H9 (cell line): ENCODE measurements around the gene ST6GALNAC3. TPM values are rescaled to one million over a fixed set of nuclear protein-coding genes. Genes with fewer than 3 reads are reported as not detected.
A peak's percentile ranks its signal among the peaks of the same experiment; 100 is the strongest.

Experiments
- DNase-seq: peaks from one replicate; pipeline ENCODE4 v3.0.0-alpha.2; 2017
- H2AFZ ChIP-seq: one replicate; pipeline ENCODE4 v1.6.1; 2013; ENCODE audit warnings: mild to moderate bottlenecking, low read length, control low read depth, moderate library complexity
- H2AK5ac ChIP-seq: 2 replicates; pipeline ENCODE4 v1.6.1; 2013; ENCODE audit warnings: low read length, control low read depth, mixed read lengths; ENCODE audit not compliant: insufficient read length
- H2BK120ac ChIP-seq: one replicate; pipeline ENCODE4 v1.6.1; 2013; ENCODE audit warnings: low read depth, mild to moderate bottlenecking, low read length, control low read depth, inconsistent platforms; ENCODE audit not compliant: poor library complexity, severe bottlenecking
- H2BK12ac ChIP-seq: 2 replicates; pipeline ENCODE4 v1.6.1; 2013; ENCODE audit warnings: low read length, control low read depth, mixed read lengths, low read depth; ENCODE audit not compliant: insufficient read length
- H2BK15ac ChIP-seq: 2 replicates; pipeline ENCODE4 v1.6.1; 2013; ENCODE audit warnings: low read depth, low read length, control low read depth
- H2BK20ac ChIP-seq: one replicate; pipeline ENCODE4 v1.6.1; 2013; ENCODE audit warnings: low read depth, mild to moderate bottlenecking, low read length, control low read depth, inconsistent platforms; ENCODE audit not compliant: poor library complexity, severe bottlenecking
- H2BK5ac ChIP-seq: 2 replicates; pipeline ENCODE4 v1.6.1; 2013; ENCODE audit warnings: low read length, control low read depth, mixed read lengths; ENCODE audit not compliant: insufficient read length
- H3K14ac ChIP-seq: 2 replicates; pipeline ENCODE4 v1.6.1; 2013; ENCODE audit warnings: low read length, control low read depth; ENCODE audit not compliant: insufficient read depth
- H3K18ac ChIP-seq: 2 replicates; pipeline ENCODE4 v1.6.1; 2013; ENCODE audit warnings: low read depth, mild to moderate bottlenecking, mixed read lengths, low read length, control low read depth; ENCODE audit not compliant: insufficient read length
- H3K23ac ChIP-seq: 2 replicates; pipeline ENCODE4 v1.6.1; 2013; ENCODE audit warnings: low read length, control low read depth, mixed read lengths, low read depth; ENCODE audit not compliant: insufficient read length
- H3K23me2 ChIP-seq: 2 replicates; pipeline ENCODE4 v1.6.1; 2013; ENCODE audit warnings: low read depth, mild to moderate bottlenecking, mixed read lengths, low read length, control low read depth; ENCODE audit not compliant: insufficient read length, poor library complexity, severe bottlenecking
- H3K27ac ChIP-seq: 2 replicates; pipeline ENCODE4 v1.5.1; 2013; ENCODE audit warnings: low read length, control low read depth, mixed read lengths, low read depth; ENCODE audit not compliant: insufficient read length
- H3K27me3 ChIP-seq: 2 replicates; pipeline ENCODE4 v1.6.1; 2013; ENCODE audit warnings: low read length, control low read depth, inconsistent platforms; ENCODE audit not compliant: insufficient read depth
- H3K4ac ChIP-seq: 2 replicates; pipeline ENCODE4 v1.6.1; 2013; ENCODE audit warnings: low read depth, mild to moderate bottlenecking, control low read depth, inconsistent platforms, low read length, moderate library complexity
- H3K4me1 ChIP-seq: 2 replicates; pipeline ENCODE4 v1.6.1; 2013; ENCODE audit warnings: low read length, control low read depth, inconsistent platforms; ENCODE audit not compliant: insufficient read depth
- H3K4me2 ChIP-seq: 2 replicates; pipeline ENCODE4 v1.6.1; 2013; ENCODE audit warnings: low read length, control low read depth, mixed read lengths; ENCODE audit not compliant: insufficient read length, insufficient read depth
- H3K56ac ChIP-seq: 2 replicates; pipeline ENCODE4 v1.6.1; 2013; ENCODE audit warnings: low read depth, mild to moderate bottlenecking, mixed read lengths, low read length, control low read depth; ENCODE audit not compliant: insufficient read length
- H3K79me1 ChIP-seq: 2 replicates; pipeline ENCODE4 v1.6.1; 2013; ENCODE audit warnings: low read depth, mild to moderate bottlenecking, moderate library complexity, low read length, control low read depth, inconsistent platforms; ENCODE audit not compliant: insufficient read depth, poor library complexity, severe bottlenecking
- H3K79me2 ChIP-seq: 2 replicates; pipeline ENCODE4 v1.6.1; 2013; ENCODE audit warnings: low read length, control low read depth, inconsistent platforms; ENCODE audit not compliant: insufficient read depth
- H3K9ac ChIP-seq: 2 replicates; pipeline ENCODE4 v1.6.1; 2013; ENCODE audit warnings: low read length, control low read depth, mixed read lengths; ENCODE audit not compliant: insufficient read length; ENCODE audit errors: extremely low read depth
- H3K9me3 ChIP-seq: one replicate; pipeline ENCODE4 v1.6.1; 2013; ENCODE audit warnings: low read depth, low read length, inconsistent platforms; ENCODE audit not compliant: control insufficient read depth
- H3T11ph ChIP-seq: one replicate; pipeline ENCODE4 v1.6.1; 2013; ENCODE audit warnings: mild to moderate bottlenecking, low read length, control low read depth, inconsistent platforms
- H4K20me1 ChIP-seq: one replicate; pipeline ENCODE4 v1.6.1; 2013; ENCODE audit not compliant: control insufficient read depth, insufficient read length, insufficient read depth
- H4K5ac ChIP-seq: 2 replicates; pipeline ENCODE4 v1.6.1; 2013; ENCODE audit warnings: low read depth, mild to moderate bottlenecking, mixed read lengths, low read length, control low read depth; ENCODE audit not compliant: insufficient read length
- H4K8ac ChIP-seq: replicated peaks from 2 replicates; pipeline ENCODE4 v1.6.1; 2013; ENCODE audit warnings: low read length, control low read depth, mixed read lengths, low read depth; ENCODE audit not compliant: insufficient read length
- H4K91ac ChIP-seq: 2 replicates; pipeline ENCODE4 v1.6.1; 2013; ENCODE audit warnings: low read depth, mild to moderate bottlenecking, moderate library complexity, mixed read lengths, low read length, control low read depth; ENCODE audit not compliant: insufficient read length
- H3K27ac Mint-ChIP-seq, 3 experiments: 2 replicates in 2 of 3; 3 replicates in 1 of 3; pipeline ENCODE4 v1.8.0; 2020 to 2021; ENCODE audit warnings: mixed read lengths in 3 of 3, mild to moderate bottlenecking in 1 of 3, moderate library complexity in 1 of 3
- H3K27me3 Mint-ChIP-seq: 2 replicates; pipeline ENCODE4 v1.8.0; 2021; ENCODE audit warnings: low read depth, mild to moderate bottlenecking, moderate library complexity, mixed read lengths
- H3K36me3 Mint-ChIP-seq, 3 experiments: 2 replicates in 2 of 3; 3 replicates in 1 of 3; pipeline ENCODE4 v1.8.0; 2020 to 2021; ENCODE audit warnings: low read depth in 3 of 3, mixed read lengths in 3 of 3; ENCODE audit not compliant: insufficient read depth in 1 of 3
- H3K4me1 Mint-ChIP-seq, 2 experiments: 2 replicates each; pipeline ENCODE4 v1.8.0; 2020; ENCODE audit warnings: mixed read lengths in 2 of 2
- H3K4me3 Mint-ChIP-seq, 2 experiments: 2 replicates in 1 of 2; 3 replicates in 1 of 2; pipeline ENCODE4 v1.8.0; 2020 to 2021; ENCODE audit warnings: mild to moderate bottlenecking in 2 of 2, mixed read lengths in 2 of 2, moderate library complexity in 1 of 2
- H3K9me3 Mint-ChIP-seq, 2 experiments: 2 replicates in 1 of 2; 3 replicates in 1 of 2; pipeline ENCODE4 v1.8.0; 2020; ENCODE audit warnings: mild to moderate bottlenecking in 2 of 2, mixed read lengths in 2 of 2, moderate library complexity in 1 of 2
- WGBS: extraction: QIAGEN DNeasy Blood & Tissue Kit; methylation state at CpG from one replicate; pipeline ENCODE4 v1.1.7; 2013; ENCODE audit warnings: missing lambda C conversion rate, low lambda C conversion rate, mixed read lengths; ENCODE audit not compliant: insufficient read length; ENCODE audit errors: extremely low coverage; 5-methylcytosine and 5-hydroxymethylcytosine counted together
- total RNA-seq: library from RNA; stranded (reverse); gene quantifications from 2 replicates; pipeline ENCODE4 v1.2.1, GENCODE V29; 2021
- TF ChIP-seq, protein P1 (sequence below): fragments of 200-600 bp; sonication (generic); conservative IDR thresholded peaks from 3 replicates; pipeline ENCODE4 v1.8.0; 2021; ENCODE audit warnings: antibody characterized with exemption, mild to moderate bottlenecking

The ST6GALNAC3 gene
- total RNA-seq, 1 experiment from 2014 or later, result 11.2 TPM

DNA sequence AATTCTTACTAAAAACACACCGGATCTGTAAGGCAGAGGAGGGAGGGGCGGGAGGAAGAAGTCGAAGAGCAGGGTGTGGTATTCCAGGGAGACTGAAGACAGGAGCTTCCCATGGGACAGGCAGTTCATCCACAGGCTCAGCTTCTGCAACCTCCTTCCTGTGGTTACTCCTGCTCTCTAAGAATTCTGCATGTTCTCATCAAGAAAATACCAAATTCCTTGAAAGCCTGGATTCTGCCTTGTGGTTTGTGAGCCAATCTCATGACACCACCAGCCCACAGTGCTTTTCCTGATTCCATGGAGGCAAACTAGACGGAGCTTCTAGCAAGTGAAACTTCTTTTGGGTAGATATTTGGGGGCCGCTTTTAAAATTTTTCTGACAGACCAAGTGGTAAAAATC lies 1.1 kb upstream of the ST6GALNAC3 start:
- no CpG with 5 or more reads among the region's 5 CpGs for WGBS
- Histone ChIP-seq H4K91ac (no peak overlapping the region), H3K23ac (no peak overlapping the region), H3K14ac (no peak overlapping the region), H2BK120ac (no peak overlapping the region), H3K9ac (no peak overlapping the region), H3K56ac (no peak overlapping the region), H2AFZ (no peak overlapping the region), H3K4ac (no peak overlapping the region), H3K23me2 (peaks cover 7% of the 10 kb centered on the region), H3K9me3 (no peaks in the 10 kb centered on the region), H3K4me2 (no peak overlapping the region), H4K20me1 (no peaks in the 10 kb centered on the region), H2BK15ac (no peak overlapping the region), H4K5ac (no peak overlapping the region), H3K18ac (no peak overlapping the region), H2BK5ac (no peak overlapping the region), H3K27me3 (no peaks in the 10 kb centered on the region), H3K4me1 (0 out of 2 replicates have a peak, but pooled peaks cover 3% of the 10 kb centered on the region), H2BK12ac (no peak overlapping the region), H4K8ac (no peak overlapping the region), H3K79me1 (peaks cover 3% of the 10 kb centered on the region), H3K27ac (no peak overlapping the region), H2AK5ac (no peak overlapping the region), H3T11ph (no peak overlapping the region), H3K79me2 (no peaks in the 10 kb centered on the region; the same call in 1 of the 2 replicates), H2BK20ac (no peak overlapping the region)
- Mint-ChIP-seq H3K27ac (no peak overlapping the region; a peak in 1 of 7 replicates), H3K4me3 (peak overlapping the region in 1 of 2 experiments; percentile 58; a peak in 2 of 5 replicates), H3K36me3 (no peaks in the 10 kb centered on the region; a peak in 1 of 7 replicates), H3K9me3 (no peaks in the 10 kb centered on the region; a peak in 1 of 5 replicates), H3K4me1 (peaks cover 23 to 33% of the 10 kb centered on the region in 2 experiments), H3K27me3 (peaks cover 23% of the 10 kb centered on the region)
- TF ChIP-seq, protein P1, sequence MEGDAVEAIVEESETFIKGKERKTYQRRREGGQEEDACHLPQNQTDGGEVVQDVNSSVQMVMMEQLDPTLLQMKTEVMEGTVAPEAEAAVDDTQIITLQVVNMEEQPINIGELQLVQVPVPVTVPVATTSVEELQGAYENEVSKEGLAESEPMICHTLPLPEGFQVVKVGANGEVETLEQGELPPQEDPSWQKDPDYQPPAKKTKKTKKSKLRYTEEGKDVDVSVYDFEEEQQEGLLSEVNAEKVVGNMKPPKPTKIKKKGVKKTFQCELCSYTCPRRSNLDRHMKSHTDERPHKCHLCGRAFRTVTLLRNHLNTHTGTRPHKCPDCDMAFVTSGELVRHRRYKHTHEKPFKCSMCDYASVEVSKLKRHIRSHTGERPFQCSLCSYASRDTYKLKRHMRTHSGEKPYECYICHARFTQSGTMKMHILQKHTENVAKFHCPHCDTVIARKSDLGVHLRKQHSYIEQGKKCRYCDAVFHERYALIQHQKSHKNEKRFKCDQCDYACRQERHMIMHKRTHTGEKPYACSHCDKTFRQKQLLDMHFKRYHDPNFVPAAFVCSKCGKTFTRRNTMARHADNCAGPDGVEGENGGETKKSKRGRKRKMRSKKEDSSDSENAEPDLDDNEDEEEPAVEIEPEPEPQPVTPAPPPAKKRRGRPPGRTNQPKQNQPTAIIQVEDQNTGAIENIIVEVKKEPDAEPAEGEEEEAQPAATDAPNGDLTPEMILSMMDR, result no peak
- DNase-seq, result no peak
